Activated CD8-positive, alpha-beta memory T cell treated with anti-CD3 and anti-CD28 coated beads, Interleukin-2, amount 50 U/mL, for 24 hours (primary cell): ENCODE data around the gene ANKRD2.
"Not testable (repeated sequence)": the region's sequence is repeated elsewhere in the genome, so short reads cannot be mapped to it uniquely, and the experiment has no call there.

Experiments used
- DNase-seq: peaks from one replicate; pipeline ENCODE4 v3.0.0-alpha.2; 2020; ENCODE audit errors: extremely low read depth

The ANKRD2 gene

DNA sequence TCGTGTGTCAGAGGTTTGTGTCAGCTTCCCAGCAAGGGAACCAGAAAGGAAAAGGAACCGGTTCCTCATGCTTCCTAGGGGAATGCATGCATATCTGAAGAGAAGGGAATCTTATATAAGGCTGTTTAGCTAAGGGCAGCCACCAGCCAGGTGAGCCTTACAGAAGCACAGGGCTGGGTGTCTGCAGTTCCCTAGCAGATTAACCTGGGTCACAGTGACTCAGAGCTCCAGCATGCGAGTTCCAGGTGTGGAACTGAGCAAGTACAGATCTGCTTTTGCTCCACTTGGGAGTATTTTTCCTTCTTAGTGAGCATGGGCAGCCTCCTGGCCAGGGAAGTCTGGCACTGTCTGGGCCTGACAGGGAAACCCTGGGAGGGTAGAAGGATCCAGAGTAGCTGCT lies 957 bp upstream of the ANKRD2 start:
- DNase-seq: no peak

DNA sequence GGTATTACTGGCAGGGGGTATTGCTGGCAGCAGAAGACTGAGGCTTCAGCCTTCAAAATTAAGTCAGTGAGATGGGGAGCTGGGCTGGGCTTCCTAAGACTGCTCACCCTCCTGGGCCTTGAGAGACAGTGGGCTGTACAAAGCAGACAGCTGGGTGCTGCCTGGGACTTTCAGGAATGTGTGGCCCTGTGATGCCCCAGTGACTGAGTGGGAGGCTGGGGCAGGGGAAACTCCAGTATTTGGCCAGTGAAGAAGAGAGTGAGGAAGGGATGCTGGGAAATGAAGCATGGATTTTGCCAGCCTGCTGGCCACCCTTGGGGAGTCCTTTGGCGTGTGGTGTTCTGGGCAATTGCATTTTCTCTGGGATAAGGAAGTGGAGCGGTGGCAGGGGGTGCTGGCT lies 442 bp downstream of the ANKRD2 start:
- no peak for DNase-seq

DNA sequence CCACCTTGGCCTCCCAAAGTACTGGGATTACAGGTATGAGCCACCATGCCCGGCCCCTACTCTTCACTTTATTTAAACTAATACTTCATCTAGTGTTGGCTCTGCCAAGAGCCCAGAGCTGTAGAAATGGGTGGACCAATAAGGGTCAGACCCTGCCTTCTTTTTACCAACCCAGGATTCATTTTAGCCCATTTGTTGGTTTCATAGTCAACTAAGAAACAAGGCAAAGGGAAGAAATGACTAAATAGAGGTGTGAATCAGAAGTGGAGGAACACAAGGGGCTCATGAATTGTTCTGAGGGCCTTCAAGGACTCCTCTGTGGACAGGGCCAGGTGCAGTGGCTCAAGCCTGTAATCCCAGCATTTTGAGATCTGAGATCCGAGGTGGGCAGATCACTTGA lies 1.1 kb downstream of the ANKRD2 start:
- DNase-seq: no peak

DNA sequence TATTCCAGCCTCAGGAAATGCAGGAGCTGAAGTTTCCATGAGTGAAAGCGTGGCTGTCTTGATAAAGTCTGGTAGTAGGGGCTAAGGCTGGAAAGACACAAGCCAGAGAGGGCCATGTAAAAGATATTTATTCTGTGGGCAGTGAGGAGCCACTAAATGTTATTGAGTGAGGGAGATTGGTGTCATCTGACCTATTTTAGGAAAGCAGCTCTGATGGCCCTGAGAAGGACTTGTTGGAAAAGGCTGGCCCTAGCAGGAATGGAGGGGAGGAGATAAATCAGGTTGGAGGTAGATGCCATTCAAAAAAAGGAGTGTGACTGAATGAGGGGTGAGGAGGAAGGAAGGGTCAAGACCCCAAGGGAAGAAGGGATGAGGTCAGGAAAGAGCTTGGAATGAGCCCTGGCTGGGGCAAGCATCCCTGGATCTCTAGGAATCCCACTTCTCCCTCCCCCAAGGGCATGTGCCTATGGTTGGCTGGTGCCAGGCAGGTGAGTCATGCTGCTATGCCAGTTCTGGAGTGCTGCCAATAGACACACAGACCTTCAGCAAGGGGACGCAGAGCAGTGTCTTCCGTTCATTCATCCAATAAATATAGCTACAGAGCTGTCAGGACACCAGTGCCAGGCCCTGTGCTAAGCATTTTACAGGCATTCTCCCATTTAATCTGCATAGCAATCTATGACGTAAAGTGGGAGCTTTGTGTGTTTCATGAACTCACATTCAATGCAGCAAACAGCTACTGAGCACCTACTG lies 2.0 kb downstream of the ANKRD2 start:
- DNase-seq: no peak

DNA sequence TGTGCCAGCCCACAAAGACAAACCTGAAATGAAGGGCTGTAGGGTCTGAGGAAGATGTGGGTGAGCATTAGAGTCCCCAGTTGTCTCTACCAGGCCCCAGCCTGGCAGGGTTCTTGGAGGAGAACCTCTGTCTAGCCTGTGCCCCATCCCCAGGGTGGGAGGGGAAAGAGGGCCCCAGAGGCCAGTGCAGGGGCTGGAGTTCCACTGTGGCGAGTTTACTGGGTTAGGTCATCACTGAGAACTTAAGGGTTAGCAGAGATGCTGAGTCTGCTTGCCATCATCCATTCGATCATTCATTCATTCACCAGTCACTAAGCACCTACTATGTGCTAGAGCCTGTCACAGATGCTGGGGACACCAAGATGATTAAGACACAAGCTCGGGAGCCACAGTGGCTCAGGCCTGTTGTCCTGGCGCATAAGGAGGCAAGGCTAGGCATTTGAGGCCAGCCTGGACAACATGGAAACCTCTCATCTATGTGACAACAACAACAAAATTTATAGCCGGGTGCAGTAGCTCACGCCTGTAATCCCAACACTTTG lies 2.6 kb downstream of the ANKRD2 start:
- DNase-seq: no peak

DNA sequence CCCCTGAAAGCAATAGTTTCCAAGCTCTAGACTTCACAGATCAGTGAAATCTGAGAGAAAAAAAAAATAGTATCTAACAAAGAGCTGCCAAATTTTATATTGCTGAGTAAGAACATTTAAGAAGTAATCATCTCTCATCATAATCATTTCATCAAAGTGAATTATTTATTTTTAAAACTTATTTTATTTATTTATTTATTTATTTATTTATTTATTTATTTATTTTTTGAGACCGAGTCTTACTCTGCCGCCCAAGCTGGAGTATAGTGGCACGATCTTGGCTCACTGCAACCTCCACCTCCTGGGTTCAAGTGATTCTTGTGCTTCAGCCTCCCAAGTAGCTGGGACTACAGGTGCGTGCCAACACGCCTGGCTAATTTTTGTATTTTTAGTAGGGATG lies 3.9 kb downstream of the ANKRD2 start:
- DNase-seq: not testable (repeated sequence)

DNA sequence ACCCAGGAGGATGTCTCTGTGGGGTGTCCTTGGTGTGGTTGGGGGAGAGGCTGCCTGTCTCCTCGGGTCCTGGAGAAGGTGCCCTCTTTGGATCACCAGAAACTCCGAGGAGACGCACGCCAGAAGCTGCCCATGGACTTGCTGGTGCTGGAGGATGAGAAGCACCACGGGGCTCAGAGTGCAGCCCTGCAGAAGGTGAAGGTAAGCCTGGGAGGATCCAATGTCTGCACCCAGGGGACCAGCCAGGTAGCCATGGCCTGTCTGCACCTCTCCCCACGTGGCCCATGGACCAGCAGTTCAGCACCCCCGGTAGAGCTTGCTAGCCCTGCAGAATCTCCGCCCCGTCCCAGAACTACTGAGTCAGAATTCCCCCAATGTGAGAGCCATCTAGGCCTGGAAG lies 5.1 kb downstream of the ANKRD2 start:
- no peak for DNase-seq

DNA sequence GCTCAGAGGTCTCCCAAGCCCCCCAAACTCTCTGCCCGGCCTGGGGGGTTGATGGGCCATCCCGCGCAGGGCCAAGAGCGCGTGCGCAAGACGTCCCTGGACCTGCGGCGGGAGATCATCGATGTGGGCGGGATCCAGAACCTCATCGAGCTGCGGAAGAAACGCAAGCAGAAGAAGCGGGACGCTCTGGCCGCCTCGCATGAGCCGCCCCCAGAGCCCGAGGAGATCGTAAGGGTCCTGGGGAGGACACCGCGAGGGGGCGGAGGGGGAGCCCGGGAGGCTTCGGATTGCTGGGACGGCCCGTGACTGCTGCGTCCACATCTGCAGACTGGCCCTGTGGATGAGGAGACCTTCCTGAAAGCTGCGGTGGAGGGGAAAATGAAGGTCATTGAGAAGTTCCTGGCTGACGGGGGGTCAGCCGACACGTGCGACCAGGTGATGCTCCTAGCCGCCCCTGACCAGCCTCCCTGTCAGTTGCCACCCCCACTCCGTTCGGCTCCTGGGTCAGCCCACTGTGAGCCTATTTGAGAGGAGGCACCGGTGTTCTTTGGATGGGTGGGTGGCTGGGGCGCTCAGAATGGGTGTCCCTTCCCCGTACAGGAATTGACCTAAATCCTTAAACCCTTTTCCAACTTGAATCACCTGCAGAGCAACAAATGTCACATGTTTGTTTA lies 5.7 kb downstream of the ANKRD2 start:
- no peak for DNase-seq

DNA sequence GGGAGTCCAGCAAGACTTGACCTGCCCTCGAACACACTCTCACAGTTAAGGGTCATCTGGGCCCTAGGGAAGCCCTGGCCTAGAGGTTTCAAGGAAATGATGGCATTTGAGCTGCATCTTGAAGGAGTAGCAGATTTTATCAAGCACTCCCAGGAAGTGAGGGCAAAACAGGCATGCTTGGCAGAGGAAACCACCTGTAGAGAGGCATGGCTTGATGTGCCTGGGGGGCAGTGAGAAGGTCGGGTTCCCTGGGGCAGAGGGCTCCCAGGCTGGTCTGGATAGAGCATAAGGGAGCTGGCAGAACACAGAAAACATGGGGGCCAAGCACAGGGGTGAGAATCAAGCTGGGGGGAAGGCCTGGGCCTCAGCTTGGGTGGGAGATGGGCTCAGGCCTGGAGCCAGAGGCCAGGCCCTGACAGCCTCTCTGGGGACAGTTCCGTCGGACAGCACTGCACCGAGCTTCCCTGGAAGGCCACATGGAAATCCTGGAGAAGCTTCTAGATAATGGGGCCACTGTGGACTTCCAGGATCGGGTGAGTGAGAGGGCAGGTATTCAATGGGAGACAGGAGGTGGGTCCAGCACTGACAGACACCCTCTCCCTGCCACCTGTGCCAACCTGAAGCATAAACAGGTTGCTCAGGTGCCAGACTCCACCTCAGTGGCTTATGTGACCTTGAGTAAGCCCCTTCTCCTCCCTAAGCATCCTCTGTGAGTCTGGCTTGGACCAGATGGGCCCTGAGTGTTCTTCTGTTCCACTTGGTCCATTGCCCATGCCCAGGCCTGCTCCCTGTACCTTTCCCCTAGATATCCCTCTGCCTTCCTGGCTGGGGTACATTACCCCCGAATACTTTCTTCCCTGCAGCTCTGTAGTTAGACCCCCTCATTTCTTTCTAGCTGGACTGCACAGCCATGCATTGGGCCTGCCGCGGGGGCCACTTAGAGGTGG lies 8.1 kb downstream of the ANKRD2 start:
- DNase-seq: no peak

DNA sequence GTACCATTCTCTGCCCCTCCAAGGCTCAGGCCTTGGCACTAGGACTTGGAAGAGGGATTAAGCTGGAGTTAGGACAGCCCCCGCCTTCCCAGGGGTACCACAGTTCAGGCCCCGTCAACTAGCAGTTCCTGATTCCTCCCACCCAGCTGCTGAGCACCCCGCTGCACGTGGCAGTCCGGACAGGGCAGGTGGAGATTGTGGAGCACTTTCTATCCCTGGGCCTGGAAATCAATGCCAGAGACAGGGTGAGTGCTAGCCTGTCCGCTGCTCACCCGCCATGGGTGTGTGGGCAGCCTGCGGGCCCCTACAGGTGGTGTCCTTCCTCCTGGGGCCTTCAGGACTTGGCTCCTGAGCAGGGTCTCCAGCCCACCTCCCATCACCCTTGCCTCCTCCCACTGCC lies 9.6 kb downstream of the ANKRD2 start:
- DNase-seq: no peak

DNA sequence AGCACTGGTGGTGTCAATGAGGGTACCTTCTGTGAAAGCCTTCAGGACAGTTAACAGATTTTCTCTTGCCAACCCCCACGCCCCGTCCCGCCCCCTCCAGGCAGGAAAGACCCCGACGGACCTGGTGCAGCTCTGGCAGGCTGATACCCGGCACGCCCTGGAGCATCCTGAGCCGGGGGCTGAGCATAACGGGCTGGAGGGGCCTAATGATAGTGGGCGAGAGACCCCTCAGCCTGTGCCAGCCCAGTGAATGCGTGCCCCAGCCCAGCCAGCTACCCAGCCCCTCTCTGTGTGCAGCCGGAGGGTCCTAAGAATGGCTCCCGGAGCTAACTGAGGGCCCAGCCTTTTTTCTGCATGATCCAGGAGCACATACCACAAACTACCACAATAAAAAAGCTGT lies 10.9 kb downstream of the ANKRD2 start:
- DNase-seq: no peak

DNA sequence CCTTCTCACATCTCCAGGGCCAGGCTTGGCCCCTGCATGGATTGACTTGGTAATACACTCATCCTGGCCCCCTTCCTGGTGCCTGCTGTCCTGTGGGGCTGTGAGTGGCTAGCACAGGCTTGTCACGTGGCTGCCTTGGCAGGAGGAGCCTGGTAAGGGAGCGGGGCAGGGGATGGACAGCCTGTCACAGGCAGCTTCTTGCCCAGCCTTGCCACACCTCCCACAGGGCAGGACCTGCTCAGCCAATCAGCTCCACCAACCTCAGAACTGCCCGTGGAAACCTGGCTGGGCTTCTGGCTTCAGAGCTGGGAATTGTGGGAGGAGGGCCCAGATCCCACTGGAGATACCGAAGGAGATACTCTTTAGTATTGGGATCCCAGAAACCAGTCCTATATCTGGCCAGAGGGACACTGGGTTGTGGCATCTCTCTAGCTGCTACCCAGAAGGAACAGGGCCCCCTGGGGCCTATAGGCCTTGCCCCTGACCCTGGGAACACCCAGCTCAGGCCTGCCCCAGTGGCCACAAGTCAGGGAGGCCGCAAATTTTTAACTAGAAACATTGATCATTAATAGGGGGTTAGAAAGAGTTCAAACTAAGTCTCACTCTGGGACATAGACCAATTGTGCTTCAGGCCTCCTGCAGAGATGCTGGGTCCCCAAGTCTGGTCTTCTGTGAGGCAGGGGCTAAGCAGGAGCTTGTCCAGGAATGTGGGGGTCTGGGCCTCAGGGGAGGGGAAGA lies 11.7 kb downstream of the ANKRD2 start, which contains the start of gene HOGA1:
HOGA1 (plus strand) TSS at position 330 of the 738 bp plus-strand sequence; CDS start at position 645, 315 bp downstream.
- no peak for DNase-seq

DNA sequence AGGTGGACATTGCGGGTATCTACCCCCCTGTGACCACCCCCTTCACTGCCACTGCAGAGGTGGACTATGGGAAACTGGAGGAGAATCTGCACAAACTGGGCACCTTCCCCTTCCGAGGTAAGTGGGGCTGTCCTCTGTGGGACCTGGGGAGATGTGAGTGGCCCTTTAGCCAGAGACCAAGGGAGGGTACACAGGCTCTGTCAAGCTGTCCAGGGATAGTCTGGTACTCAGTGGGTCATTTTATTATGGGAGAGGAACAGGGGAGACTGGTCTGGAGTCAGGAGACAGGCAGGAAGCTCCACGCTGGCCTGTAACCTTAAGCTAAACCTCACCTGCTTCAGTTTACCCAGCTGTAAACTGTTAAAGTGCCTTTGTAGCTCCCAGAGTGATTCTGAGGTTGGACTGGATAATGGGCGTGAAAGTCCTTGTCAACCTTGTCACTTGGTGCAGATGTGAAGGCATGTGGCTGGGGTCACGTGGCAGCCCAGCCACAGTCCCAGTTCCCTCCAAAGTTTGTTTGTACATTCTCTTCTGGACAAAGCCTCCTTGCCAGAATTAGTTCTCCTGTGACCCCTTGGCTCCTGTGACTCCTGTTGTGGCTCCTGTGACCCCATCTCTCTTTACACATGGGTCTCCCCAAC lies 12.3 kb downstream of the ANKRD2 start:
- DNase-seq: no peak

DNA sequence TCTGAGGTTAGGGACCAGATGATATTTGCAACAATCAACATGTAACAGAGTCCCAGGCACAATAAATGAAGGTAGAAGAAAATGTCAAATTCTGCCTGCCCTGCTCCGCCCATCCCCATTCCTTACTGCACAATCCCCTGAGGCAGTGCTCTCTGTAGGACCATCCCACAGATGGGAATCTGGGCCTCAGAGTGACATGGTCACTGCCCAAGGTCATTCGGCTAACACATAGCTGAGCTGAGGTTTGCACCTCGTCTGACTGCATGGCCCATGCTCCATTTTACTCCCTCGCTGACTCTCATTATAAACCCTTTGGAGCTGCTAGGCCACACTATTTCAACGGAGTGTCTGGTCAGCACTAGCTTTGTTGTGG lies 12.8 kb downstream of the ANKRD2 start:
- no peak for DNase-seq

DNA sequence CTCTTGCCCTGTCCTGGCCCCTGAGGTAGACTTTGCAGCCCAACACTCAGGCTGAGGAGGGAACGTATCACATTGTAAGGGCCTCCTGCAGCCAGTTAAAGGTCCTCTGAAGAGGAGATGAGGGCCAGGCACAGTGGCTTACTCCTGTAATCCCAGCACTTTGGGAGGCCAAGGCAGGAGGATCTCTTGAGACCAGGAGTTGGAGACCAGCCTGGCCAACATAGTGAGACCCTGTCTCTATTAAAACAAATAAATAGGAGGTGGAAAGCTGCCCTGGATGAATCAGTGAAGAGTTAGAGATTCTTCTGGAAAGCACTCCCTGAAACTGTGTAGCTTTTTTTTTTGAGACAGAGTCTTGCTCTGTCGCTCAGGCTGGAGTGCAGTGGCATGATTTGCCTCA lies 14.6 kb downstream of the ANKRD2 start:
- no peak for DNase-seq

DNA sequence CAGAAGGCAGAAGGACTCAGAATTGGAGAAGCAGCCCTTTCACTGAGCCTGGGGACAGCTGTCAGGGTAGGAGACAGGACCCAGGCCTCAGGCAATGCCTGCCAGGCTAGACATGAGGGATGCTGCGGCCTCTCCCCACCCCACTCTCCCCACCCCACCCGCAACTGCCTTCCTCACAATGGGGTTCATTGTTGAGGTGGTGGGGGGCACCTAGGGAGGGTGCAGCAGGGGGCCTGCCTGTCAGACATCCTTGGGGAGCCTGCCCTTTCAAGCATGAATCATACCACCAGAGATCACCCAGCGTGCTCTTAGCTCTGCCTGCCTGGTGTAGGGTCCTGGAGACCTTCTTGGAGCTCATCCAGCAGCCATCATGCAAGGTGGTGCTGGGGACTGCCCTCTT lies 16.9 kb downstream of the ANKRD2 start, which contains the start of gene C10orf62:
C10orf62 (plus strand) TSS at position 243 of the 400 bp plus-strand sequence. CDS start 177 bp downstream, outside the sequence.
- no peak for DNase-seq

DNA sequence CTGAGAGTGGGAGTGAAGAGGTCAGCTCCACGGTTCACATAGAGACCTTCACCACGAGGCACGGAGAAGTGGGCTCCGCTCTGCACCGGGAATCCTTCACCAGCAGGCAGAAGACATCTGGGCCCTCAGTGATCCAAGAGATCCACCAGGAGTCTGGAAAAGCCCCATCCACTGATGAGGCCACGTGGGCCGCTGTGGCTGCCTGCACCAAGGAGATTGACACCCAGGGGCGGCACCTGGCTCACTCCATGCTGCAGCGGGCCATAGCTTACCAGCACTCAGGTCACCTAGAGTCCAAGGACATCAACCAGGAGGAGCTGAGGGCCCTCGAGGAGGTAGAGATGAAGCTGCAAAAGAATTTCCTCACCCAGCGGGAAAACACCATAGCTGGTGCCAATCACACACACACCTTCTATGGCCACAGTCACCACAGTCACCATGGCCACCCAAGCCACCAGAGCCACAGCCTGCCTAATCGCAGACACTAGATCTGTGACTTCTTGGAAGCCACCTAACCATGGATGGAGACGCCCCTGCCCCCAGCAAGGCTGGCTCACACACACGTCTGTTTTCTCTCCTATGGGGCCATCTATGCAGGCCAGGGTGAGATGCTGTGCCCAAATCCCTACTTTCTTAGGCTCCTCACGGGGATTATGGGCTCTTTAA lies 17.6 kb downstream of the ANKRD2 start:
- no peak for DNase-seq

DNA sequence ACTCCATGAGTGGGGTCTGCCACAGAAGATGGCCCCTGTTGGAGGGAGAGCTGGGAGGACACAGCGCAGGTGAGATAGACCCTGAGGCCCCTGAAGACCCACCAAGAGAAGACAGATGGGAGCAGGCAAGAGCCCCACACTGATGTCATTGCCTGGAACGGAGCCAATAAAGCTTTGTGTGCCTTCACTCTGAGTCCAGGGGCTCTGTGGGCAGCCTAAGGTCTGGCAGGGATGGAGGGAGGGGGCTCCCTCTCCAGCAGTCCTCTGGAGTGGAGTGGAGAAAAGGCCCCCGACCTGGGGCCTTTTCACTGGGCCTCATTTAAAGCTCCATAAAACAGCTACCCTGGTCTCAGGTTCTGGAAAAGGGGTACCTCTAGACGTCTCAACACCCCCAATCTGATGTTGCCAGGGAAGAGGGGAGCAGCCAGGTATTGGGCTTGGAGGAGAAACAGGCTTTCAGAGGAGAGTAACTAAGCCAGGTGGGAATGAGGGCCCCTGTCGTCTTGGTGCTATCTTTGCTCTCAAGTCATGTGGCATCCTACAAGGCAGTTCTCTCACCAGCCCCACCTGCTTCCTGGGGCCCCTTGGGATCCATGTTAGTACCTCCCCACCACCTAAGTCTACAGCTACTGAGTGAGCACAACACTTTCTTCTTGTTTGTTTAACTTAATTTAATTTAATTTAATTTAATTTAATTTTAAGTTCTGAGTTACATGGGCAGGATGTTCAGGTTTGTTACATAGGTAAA lies 18.3 kb downstream of the ANKRD2 start:
- DNase-seq: no peak

DNA sequence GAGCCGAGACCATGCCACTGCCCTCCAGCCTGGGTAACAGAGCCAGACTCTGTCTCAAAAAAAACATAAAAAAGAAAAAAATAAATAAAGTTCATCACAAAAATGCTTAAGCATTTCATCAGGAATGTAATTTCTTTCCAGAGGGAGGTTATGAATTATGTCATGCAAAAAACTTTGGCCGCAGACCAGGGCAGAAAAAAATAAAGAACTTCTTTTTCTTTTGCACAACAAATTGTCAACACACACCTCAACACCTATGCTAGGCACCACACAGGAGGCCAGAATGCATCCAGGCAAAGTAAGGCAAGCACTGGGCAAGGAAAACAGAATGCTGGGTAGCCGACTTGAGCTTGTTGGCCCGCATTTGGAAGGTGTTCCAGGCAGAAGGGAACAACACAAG lies 20.8 kb downstream of the ANKRD2 start:
- no peak for DNase-seq
